ENCODE data around the gene POGK.

Gene POGK

GRCh38 chr1:166859597-166859996, 20.3 kb downstream of the POGK start:
- Histone ChIP-seq H3K4me3 (replicated peaks; ENCODE audit: low read depth, low read length) (no peak overlapping the region), H3K36me3 (ENCODE audit: control insufficient read depth, insufficient read depth, low read length) (peaks cover 12% of the 10 kb centered on the region), H3K27me3 (replicated peaks; ENCODE audit: control insufficient read depth, insufficient read depth, low read length) (no peaks in the 10 kb centered on the region)
- DNase-seq (ENCODE audit: extremely low read depth, insufficient read length), result no peak
- no peak for TF ChIP-seq CTCF (IDR thresholded peaks at IDR 0.05; ENCODE audit: insufficient read depth, low read length, poor library complexity, severe bottlenecking)

DNA sequence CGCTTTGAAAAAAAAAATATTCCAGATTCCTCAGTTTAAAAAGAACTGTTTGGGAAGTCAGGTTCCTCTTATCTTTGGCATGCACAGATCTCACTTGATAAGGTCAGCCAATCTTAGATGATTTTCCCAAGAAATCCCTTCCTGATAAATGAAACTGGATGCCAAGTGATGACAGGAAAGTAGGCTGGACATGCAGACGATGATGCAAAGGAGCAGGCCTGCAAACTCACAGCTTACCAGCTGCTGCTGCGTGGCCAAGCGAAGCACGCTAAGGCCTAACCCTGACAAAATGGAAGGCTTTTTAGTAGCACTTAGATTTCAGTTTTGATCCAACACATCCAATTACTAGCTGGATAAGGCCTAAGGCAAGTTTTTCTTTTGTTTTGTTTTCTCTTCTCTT, 26.7 kb downstream of the POGK start:
- Histone ChIP-seq H3K4me3 (replicated peaks; ENCODE audit: low read depth, low read length) (no peak overlapping the region), H3K36me3 (ENCODE audit: control insufficient read depth, insufficient read depth, low read length) (peaks cover 2% of the 10 kb centered on the region)
- TF ChIP-seq CTCF (IDR thresholded peaks at IDR 0.05; ENCODE audit: insufficient read depth, low read length, poor library complexity, severe bottlenecking), result no peak

GRCh38 chr1:166868639-166869038, 29.4 kb downstream of the POGK start:
- no peak for DNase-seq (ENCODE audit: extremely low read depth, insufficient read length)
- no peak for TF ChIP-seq CTCF (IDR thresholded peaks at IDR 0.05; ENCODE audit: insufficient read depth, low read length, poor library complexity, severe bottlenecking)
- Histone ChIP-seq H3K4me3 (replicated peaks; ENCODE audit: low read depth, low read length) (no peak overlapping the region), H3K36me3 (ENCODE audit: control insufficient read depth, insufficient read depth, low read length) (no peaks in the 10 kb centered on the region; the same call in none of the 2 replicates), H3K27me3 (replicated peaks; ENCODE audit: control insufficient read depth, insufficient read depth, low read length) (no peaks in the 10 kb centered on the region)

More for the DNA sequence above, 26.7 kb downstream of the POGK start:
- no peaks in the 10 kb centered on the region for H3K27me3 ChIP-seq (replicated peaks; ENCODE audit: control insufficient read depth, insufficient read depth, low read length)
- DNase-seq (ENCODE audit: extremely low read depth, insufficient read length), result no peak

GRCh38 chr1:166869318-166870099, 30.2 kb downstream of the POGK start:
- TF ChIP-seq CTCF (IDR thresholded peaks at IDR 0.05; ENCODE audit: insufficient read depth, low read length, poor library complexity, severe bottlenecking), result no peak
- Histone ChIP-seq H3K4me3 (replicated peaks; ENCODE audit: low read depth, low read length) (no peak overlapping the region), H3K27me3 (replicated peaks; ENCODE audit: control insufficient read depth, insufficient read depth, low read length) (no peaks in the 10 kb centered on the region), H3K36me3 (ENCODE audit: control insufficient read depth, insufficient read depth, low read length) (no peaks in the 10 kb centered on the region; the same call in none of the 2 replicates)
- no peak for DNase-seq (ENCODE audit: extremely low read depth, insufficient read length)

DNA sequence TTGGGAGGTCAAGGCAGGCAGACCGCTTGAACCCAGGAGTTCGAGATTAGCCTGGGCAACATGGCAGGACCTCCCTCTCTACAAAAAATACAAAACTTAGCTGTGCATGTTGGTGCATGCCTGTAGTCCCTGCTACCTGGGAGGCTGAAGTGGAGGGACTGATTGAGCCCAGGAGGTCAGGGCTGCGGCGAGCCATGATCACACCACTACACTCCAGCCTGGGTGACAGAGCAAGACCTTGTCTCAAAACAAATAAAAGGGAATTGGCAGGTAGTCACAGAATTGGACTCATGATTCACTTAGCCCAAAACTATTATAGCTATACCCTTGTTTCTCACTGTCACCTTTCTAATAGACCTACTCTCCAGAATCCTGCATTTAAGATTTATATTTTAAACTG, 31.3 kb downstream of the POGK start:
- Histone ChIP-seq H3K36me3 (ENCODE audit: control insufficient read depth, insufficient read depth, low read length) (no peaks in the 10 kb centered on the region; the same call in none of the 2 replicates), H3K4me3 (replicated peaks; ENCODE audit: low read depth, low read length) (no peak overlapping the region), H3K27me3 (replicated peaks; ENCODE audit: control insufficient read depth, insufficient read depth, low read length) (no peaks in the 10 kb centered on the region)
- no peak for TF ChIP-seq CTCF (IDR thresholded peaks at IDR 0.05; ENCODE audit: insufficient read depth, low read length, poor library complexity, severe bottlenecking)
- DNase-seq (ENCODE audit: extremely low read depth, insufficient read length), result no peak
